AG10803 (cell line): ENCODE data around the gene CELSR1.

ENCODE experiments used
- DNase-seq: peaks from one replicate; pipeline ENCODE4 v3.0.0; 2010; ENCODE audit warnings: low read depth
- H3K4me3 ChIP-seq: 2 replicates; pipeline ENCODE4 v1.5.1; 2011; ENCODE audit warnings: mild to moderate bottlenecking, low read length, control low read depth
- TF ChIP-seq, protein P1 (sequence below): conservative IDR thresholded peaks from 2 replicates; pipeline ENCODE4 v1.5.1; 2011; ENCODE audit warnings: mild to moderate bottlenecking, low read length, control low read depth, inconsistent platforms

The CELSR1 gene

DNA sequence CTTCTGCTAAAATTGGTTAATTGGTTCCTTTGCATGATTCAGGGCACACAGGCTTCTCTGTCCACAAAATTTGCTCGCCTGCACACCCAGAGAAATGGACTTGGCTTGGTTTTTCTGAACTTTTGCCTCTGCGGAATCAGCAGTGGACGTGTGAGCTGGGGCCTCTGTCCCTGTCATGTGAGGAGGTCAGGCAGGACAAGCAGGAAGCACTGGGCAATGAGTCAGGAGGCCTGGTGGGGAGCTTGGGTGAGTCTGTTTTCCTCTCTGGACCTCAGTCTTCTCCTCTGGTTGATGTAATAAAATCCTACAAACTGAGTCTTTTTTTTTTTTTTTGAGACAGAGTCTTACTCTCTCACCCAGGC lies 10.4 kb upstream of the CELSR1 start:
- TF ChIP-seq, protein P1, sequence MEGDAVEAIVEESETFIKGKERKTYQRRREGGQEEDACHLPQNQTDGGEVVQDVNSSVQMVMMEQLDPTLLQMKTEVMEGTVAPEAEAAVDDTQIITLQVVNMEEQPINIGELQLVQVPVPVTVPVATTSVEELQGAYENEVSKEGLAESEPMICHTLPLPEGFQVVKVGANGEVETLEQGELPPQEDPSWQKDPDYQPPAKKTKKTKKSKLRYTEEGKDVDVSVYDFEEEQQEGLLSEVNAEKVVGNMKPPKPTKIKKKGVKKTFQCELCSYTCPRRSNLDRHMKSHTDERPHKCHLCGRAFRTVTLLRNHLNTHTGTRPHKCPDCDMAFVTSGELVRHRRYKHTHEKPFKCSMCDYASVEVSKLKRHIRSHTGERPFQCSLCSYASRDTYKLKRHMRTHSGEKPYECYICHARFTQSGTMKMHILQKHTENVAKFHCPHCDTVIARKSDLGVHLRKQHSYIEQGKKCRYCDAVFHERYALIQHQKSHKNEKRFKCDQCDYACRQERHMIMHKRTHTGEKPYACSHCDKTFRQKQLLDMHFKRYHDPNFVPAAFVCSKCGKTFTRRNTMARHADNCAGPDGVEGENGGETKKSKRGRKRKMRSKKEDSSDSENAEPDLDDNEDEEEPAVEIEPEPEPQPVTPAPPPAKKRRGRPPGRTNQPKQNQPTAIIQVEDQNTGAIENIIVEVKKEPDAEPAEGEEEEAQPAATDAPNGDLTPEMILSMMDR: no peak
- no peak overlapping the region for H3K4me3 ChIP-seq
- DNase-seq: peak; percentile 90

DNA sequence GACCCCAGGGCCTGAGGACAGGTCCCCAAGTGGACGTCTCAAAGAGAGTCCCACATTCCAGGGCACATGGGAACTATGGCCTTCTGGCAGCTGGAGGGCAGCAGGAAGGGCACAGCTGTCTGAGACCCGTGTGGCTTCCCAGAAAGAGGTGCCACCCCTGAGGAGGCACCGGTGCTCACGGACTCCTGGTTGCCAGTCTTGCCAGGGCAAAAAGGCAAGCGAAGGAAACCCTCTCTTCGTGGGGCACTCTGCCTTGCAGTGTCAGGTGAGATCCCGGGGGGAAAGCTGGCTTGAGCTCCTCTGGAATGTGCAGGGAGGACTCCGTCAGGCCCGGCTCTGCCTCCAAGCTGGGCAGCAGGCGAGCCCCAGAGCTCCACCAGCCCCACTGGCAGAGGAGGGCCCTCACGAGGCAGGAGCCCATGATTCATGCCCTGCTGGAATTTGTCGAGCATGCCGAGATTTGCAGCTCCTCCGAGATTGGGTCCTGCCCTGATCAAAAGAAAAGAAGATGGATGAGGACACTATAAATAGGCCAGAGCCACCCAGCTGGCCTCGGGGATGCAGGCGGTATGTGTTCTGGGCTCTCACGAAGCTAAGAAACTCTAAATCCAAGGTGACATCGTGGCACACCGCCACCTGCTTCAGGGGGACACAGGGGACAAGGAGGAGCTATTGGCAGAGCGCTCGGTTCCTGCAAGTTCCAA lies 9.9 kb upstream of the CELSR1 start:
- peak; percentile 81 for DNase-seq
- no peak overlapping the region for H3K4me3 ChIP-seq
- TF ChIP-seq, protein P1: no peak

DNA sequence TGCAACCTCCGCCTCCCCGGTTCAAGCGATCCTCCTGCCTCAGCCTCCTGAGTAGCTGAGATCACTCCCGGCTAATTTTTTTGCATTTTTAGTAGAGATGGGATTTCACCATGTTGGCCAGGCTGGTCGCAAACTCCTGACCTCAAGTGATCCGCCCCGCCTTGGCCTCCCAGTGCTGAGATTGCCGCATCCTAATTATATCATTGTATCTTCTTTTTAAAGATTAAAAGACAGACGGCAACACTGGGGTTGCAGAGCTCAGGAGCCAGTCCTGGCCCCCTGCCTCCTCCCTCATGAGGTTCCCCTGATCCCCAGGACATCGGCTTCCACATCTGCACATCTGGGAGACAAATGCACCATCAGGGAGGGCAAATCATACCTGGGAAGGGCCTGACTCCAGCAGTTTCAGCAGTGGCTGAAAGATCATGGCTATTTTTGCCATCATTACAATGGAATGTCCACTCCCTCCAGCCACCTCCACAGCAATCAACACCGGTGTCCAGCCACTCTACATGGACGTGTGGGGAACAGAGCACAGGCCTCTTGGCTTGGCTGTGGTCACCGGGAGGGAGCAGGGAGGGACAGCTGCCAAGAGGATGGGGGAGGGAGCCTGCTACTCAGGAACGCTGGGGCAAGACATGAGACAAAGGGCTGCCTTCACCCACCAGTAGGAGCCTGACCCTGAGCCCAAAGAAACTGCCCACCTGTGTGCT lies 9.2 kb upstream of the CELSR1 start:
- no peak overlapping the region for H3K4me3 ChIP-seq
- TF ChIP-seq, protein P1: no peak
- DNase-seq: peak; percentile 66

DNA sequence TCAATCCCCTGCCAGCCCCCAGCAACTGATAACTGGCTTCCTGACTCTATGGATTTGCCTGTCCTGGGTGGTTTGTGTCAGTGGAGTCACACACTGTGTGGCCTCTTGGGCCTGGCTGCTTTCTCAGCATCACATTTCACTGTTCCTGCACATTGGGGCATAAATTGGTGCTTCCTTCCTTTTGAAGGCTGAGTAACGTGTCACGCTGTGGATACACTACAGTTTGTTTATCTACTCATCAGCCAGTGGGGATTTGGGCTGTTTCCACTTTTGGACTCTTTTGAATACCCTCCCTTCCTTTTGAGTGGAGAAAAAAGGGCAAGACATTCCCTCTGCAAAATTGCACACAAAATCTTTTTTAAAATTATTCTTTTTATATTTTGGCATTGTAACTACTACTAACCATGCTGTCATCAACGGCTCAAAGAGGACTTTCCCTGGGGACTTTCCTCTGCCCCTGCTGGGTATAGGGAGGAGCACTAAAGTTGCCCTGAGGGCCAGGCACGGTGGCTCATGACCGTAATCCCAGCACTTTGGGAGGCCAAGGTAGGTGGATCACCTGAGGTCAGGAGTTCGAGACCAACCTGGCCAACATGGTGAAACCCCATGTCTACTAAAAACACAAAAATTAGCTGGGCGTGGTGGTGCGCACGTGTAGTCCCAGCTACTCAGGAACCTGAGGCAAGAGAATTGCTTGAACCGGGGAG lies 7.8 kb upstream of the CELSR1 start:
- no peak overlapping the region for H3K4me3 ChIP-seq
- TF ChIP-seq, protein P1: no peak
- no peak for DNase-seq

DNA sequence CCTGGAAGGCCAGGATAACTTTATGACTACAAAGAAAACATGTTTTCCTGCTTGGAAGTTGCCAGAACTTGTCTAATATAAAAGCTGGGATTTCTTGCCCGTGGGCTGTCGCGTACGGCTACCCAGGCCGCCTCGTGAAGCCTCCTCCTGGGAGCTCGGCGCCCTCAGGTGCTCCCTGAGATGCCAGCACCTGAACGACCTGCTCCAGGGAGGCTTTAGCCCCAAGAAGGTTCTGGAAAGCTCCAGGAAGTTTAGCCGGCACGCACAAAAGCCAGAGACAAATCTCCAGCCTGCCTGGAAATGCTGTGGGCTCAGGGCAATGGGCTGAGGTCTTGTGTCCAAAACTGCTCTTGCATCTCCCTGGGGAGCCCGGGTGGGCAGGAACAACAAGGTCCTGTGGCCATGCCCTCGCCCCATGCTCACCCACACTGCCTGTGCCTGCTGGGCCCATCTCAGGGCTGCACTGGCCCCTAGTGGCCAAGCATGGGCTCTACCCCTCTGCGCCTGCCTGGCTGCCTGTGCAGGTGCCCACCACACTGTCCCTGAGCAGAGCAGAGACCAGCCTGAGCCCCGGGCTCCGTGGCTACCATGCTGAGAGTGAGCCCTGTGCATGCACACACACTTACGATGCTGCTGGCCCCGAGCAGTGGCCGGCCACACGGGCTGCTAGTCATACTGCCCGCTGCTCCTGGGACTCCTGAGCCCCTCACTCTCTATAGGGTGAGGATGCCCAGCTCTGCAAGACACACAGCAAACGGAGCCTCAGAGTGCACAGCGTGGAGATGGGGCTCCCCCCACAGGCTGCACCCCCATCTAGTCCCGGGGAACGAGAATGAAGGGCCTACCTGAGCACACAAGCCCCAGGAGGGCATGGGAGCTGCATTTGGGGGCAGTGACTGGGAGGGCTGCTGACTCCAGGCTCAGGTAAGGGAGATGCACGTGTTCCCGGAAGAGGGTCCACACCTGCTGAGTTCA lies 4.9 kb upstream of the CELSR1 start:
- H3K4me3 ChIP-seq: no peak overlapping the region
- TF ChIP-seq, protein P1: peak; percentile 91
- peak; percentile 56 for DNase-seq

DNA sequence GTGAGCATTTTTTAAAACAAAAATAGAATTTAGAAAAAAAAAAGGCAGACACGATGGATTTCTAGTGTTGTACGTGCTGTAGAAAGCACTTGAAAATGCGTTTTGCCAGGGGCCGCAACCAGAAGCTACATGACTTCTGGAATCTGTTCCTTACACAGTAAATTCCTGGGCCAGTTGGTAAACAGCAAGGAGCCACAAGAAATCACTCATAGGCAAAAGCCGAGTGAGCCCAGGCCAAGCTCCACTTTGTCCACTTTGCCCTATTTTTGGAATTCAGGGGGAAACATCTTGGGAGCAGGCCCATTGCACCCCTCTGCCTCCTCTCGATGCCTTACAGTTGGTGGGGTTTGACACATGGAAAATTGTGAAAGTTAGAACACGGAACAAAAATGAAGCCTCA lies 4.1 kb upstream of the CELSR1 start:
- no peak for DNase-seq
- H3K4me3 ChIP-seq: no peak overlapping the region
- TF ChIP-seq, protein P1: no peak
